BJ (cell line): ENCODE measurements around the gene DDX25. TPM values are rescaled to one million over a fixed set of nuclear protein-coding genes. Genes with fewer than 3 reads are reported as not detected.

Experiments
- CTCF ChIA-PET: fragments of 350-600 bp; formaldehyde crosslinking; extraction: SDS; loops from one replicate; lab custom pipeline; 2021; ENCODE audit warnings: antibody characterized with exemption, inconsistent platforms; lab: Yijun Ruan, JAX
- POLR2A ChIA-PET: fragments of 300-600 bp; sonication (Branson Sonifier 250); formaldehyde crosslinking; extraction: SDS; loops from one replicate; lab custom pipeline; 2021; ENCODE audit warnings: antibody characterized with exemption; lab: Charles Lee
- DNase-seq: peaks from one replicate; pipeline ENCODE4 v3.0.0-alpha.2; 2011; ENCODE audit warnings: low read depth
- H3K27me3 ChIP-seq: 2 replicates; pipeline ENCODE4 v1.6.0; 2011; ENCODE audit warnings: low read length; ENCODE audit not compliant: control insufficient read depth, insufficient read depth
- H3K36me3 ChIP-seq: 2 replicates; pipeline ENCODE4 v1.5.1; 2011; ENCODE audit warnings: low read length; ENCODE audit not compliant: control insufficient read depth, insufficient read depth
- H3K4me3 ChIP-seq: 2 replicates; pipeline ENCODE4 v1.5.1; 2011; ENCODE audit warnings: low read depth, mild to moderate bottlenecking, control low read depth, low read length
- polyA plus RNA-seq: library from polyadenylated mRNA; depleted of rRNA; stranded (reverse); fragments of >200 nt; gene quantifications from 2 replicates; pipeline ENCODE4 v1.2.3, GENCODE V29; 2011
- TF ChIP-seq, protein P1 (sequence below): IDR thresholded peaks from 2 replicates; pipeline ENCODE4 v1.5.1; 2011; ENCODE audit warnings: low read depth, mild to moderate bottlenecking, control low read depth, inconsistent platforms, low read length, moderate library complexity; ENCODE audit not compliant: insufficient read depth

Gene DDX25
- polyA plus RNA-seq, 1 experiment: not detected

DNA sequence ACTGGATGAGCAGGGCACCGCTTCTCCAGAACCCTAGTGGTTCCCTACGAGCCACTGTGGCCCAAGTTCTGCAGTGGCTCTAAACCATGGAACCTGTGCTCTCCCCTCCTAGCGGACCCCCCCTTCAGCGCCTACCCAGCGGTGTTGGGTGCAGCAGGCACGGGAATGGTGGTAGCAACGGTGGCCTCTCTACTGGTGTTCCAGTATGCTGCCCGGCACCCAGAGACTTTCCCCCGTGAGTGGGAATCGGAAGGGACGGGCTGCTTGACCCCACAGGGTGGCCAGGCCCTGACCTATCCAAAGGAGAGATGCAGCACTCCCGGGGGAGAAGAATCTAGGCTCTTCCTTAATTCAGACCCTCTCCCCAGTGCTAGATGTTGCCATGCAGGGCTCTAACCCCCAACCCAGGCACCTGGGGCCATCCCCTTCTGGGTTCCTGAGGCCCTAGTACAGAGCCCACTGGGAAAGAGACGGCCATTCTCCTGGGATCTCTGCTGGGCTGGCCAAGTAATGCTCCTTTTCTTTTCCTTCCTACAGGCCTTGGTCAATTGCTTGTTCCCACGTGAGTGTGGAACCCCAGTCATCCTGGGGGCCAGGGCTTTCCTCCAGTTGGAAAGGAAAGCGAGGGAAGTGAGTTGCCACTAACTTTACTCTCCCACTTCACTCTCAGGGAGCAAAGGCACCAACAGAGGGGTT lies 50.8 kb downstream of the DDX25 start:
- POLR2A ChIA-PET: no interaction called here
- no peaks in the 10 kb centered on the region for H3K36me3 ChIP-seq
- no peak for DNase-seq
- CTCF ChIA-PET: interaction anchor here (1.4 kb wide), 1 partner anchor 239 kb away, joined by 3 read pairs; no protein-coding TSS in a partner anchor
- H3K27me3 ChIP-seq: no peaks in the 10 kb centered on the region; the same call in 1 of the 2 replicates
- H3K4me3 ChIP-seq: no peak overlapping the region
- TF ChIP-seq, protein P1, sequence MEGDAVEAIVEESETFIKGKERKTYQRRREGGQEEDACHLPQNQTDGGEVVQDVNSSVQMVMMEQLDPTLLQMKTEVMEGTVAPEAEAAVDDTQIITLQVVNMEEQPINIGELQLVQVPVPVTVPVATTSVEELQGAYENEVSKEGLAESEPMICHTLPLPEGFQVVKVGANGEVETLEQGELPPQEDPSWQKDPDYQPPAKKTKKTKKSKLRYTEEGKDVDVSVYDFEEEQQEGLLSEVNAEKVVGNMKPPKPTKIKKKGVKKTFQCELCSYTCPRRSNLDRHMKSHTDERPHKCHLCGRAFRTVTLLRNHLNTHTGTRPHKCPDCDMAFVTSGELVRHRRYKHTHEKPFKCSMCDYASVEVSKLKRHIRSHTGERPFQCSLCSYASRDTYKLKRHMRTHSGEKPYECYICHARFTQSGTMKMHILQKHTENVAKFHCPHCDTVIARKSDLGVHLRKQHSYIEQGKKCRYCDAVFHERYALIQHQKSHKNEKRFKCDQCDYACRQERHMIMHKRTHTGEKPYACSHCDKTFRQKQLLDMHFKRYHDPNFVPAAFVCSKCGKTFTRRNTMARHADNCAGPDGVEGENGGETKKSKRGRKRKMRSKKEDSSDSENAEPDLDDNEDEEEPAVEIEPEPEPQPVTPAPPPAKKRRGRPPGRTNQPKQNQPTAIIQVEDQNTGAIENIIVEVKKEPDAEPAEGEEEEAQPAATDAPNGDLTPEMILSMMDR: no peak

DNA sequence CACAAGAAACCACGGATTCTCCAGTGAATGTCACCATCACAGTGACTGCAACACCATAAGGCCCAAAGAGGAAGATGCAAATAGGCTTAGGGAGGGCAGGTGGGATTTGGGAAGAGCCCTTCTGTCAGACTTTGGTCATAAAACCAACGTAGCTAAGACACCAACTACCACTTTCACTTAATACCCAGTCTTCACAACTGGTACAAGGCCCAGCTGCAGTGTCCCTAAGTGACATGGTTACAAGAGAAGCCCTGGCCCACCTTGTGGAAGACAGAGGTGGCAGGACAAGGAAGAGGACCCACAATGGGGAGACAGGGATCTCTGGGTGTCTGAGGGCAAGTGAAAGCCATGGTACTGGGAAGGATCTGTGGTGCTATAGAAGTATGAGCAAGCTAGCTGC lies 51.5 kb downstream of the DDX25 start:
- Histone ChIP-seq H3K27me3 (no peaks in the 10 kb centered on the region; the same call in 1 of the 2 replicates), H3K4me3 (no peak overlapping the region), H3K36me3 (no peaks in the 10 kb centered on the region)
- TF ChIP-seq, protein P1: no peak
- POLR2A ChIA-PET: no interaction called here
- no peak for DNase-seq
- CTCF ChIA-PET: interaction anchor here (1.4 to 2.8 kb wide), 2 partner anchors 13 to 238 kb away, joined by 3 to 8 read pairs; no protein-coding TSS in a partner anchor

- Histone ChIP-seq H3K4me3 (no peak overlapping the region), H3K27me3 (no peaks in the 10 kb centered on the region; the same call in 1 of the 2 replicates), H3K36me3 (no peaks in the 10 kb centered on the region)
- DNase-seq: no peak
- ChIA-PET POLR2A (no interaction called here), CTCF (interaction anchor here (1.4 to 2.8 kb wide), 2 partner anchors 14 to 237 kb away, joined by 3 to 8 read pairs; no protein-coding TSS in a partner anchor)
- TF ChIP-seq, protein P1: no peak
These were observed 52.3 kb downstream of the DDX25 start for GRCh38 chr11:125956391-125957134.

GRCh38 chr11:125957618-125958332 lies 53.5 kb downstream of the DDX25 start:
- no peaks in the 10 kb centered on the region for H3K36me3 ChIP-seq
- H3K27me3 ChIP-seq: no peaks in the 10 kb centered on the region
- no peak overlapping the region for H3K4me3 ChIP-seq
- TF ChIP-seq, protein P1: no peak
- ChIA-PET POLR2A (no interaction called here), CTCF (interaction anchor here (2.8 kb wide), 1 partner anchor 15 kb away, joined by 8 read pairs; no protein-coding TSS in a partner anchor)
- DNase-seq: no peak
